HTERT RPE-1 (cell line): ENCODE measurements around the gene SNCAIP.

Experiments
- in situ Hi-C: fragments of 300-500 bp; cut with MboI; formaldehyde crosslinking; loops from 4 replicates; pipeline ENCODE4 v1.14.3; 2020; ENCODE audit warnings: low sequenced_read_pairs

SNCAIP gene

DNA sequence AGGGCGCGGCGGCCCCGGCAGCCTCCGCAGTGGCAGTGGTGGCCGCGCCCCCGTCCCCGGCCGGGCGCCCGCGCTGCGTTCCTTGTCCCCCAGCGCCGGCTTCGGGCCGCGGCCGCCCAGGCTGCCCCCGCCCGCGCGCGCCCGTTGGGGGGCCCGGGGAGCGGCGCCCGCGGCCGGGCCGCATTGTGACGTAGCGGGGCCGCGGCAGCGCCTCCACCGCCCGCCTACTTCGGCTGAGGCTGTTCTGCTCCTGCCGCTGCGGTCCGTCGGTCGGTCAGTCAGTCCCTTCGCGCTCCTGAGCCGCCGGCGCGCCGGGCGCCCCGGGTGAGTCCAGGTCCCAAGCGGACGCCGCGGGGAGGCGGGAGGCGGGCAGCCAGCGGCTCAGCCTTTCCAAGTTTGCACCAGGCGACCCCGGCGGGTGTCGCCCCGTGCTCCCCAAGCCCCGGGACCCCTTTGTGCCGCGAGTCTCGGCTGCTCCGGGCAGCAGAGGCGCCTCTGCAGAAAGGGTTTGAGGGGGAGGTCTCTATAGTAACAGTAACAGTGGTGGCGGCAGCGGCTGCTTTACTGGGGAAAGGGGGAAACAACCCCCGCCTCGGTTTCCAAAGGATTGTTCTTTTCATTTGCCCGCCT lies at the start of gene SNCAIP:
SNCAIP (plus strand) TSS at position 277 of the 630 bp plus-strand sequence. CDS start 78,898 bp downstream, outside the sequence.
- in situ Hi-C loops: no loop called here

DNA sequence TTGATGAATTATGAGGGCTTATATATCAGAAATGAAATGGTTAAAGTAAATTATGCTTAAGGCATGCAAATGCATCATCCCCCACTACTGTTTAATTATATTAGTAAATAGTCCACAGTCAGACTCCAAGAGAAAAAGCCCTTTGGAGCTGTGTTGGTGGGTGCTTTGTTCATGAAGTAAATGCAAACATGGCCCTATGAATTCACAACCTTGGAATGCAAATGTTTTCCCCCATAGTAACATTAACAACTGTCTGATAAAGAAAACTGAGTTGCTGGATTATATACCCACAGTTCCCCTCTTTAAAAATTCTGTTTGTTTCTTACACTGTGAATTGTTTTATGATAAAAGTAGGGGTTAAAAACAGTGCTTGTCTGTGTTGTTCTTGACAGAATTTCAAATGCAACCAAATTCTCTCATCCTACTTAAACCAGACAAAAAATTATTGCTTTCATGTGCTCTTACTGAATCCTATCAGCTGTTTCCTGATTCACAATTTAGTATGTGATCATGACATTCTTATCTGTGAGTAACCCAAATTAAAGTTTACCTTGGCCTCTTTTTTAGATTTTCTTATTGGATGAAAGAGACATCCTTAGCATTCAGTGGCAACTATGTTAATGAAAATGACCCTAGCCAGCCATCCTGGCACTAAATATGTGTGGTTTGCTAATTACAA lies 48.5 kb upstream of the SNCAIP start:
- in situ Hi-C loops: no loop called here

DNA sequence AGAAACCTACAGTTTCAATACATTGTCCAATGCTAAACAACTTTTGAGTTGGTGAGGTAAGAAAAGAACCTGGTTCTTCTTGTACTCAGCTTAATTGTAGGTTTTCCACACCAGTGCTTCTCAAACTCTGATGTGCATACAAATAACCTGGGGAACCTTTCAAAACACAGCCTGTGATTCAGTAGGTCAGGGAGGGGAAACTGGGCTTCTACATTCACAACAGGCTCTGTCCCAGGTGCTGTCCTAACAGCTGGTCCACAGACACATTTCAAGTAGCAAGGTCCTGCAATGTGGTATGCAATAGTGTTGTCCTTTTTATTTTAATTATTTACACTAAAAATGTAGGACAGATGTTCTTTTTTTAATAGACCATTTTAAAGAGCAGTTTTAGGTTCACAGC lies 47.4 kb upstream of the SNCAIP start:
- in situ Hi-C loops: no loop called here

DNA sequence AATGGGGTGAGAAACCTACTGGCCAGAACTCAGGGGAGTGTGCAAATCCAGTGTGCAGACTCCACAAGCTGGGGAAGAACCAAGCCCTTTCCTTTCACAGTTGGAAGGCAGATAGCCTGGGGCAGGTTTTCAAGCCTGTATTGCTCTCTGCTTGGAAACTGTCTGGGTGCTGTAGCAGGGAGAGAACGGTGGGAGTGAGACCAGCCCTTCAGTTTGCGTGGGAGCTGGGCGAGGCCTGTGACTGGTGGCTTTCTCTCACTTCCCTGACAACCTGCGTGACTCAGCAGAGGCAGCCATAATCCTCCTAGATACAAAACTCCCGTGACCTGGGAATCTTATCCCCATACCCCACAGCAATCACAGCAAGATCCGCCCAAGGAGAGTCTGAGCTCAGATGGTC lies 44.9 kb upstream of the SNCAIP start:
- in situ Hi-C loops: no loop called here

DNA sequence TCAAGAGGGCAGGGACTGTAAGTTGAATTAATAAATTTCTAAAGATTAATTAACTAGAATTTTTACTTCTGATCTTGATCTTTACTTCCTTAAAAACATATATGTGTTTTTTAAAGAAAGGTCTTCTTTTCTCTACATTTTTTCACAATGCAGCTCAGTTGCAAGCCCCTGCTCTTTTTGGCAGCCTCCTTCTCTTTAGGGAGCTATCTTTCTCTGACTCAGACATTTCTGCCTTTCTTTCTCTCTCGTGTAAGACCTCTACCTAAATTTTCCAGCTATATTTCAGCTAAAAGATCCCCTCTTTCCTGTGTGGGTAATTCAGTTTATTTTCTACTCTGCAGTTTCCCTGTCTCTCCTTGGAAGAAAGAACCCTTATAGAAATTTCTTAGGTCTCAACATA lies 38.3 kb upstream of the SNCAIP start:
- in situ Hi-C loops: no loop called here

DNA sequence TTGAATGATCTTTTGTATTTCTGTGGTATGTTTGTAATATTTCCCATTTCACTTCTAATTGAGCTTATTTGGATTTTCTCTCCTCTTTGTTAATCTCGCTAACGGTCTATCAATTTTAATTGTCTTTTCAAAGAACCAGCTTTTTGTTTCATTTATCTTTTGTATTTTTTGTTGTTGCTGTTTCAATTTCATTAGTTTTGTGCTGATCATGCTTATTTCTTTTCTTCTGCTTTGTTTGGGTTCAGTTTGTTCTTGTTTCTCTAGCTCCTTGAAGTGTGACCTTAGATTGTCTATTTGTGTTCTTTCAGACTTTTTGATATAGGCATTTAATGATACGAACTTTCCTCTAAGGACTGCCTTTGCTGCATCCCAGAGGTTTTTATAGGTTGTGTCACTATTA lies 28.4 kb upstream of the SNCAIP start:
- in situ Hi-C loops: no loop called here

DNA sequence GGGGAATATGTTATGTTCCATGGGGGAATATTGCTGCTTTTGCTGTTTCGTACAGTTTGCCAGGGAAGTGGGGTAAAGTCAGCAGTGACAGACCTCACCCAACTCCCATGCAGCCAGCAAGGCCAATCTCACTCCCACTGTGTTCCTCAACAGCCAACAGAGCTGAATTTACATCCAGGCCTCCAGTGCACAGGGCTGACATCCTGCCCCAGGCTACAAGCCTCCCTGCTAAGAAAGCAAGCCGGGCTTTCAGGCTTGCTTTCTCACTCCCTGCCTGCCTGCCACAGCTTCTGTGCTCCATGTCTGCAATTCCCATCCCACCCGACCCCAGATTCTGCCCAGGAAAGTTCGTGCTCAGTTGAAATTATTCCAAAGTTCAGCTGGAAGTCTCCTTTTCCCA lies 25.5 kb upstream of the SNCAIP start:
- in situ Hi-C loops: no loop called here

DNA sequence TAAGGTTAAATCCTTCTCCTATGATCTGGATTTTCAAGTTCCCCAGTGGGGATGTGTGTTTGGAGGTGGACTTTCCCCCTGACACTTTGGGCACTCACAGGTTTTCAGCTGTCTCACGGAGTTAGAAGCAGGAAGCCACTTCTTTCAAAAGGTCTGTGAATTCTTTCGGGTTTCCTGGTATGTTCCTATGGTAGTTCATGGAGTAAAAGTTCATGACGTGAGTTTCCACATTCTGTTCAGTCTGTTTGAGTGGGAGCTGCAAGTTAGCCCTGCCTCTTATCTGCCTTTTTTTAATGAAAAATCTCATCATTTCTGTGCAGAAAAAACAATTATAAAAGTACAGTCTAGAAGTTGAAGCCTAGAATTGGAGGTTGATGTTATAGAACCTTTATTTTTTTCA lies 24.9 kb upstream of the SNCAIP start:
- in situ Hi-C loops: no loop called here

DNA sequence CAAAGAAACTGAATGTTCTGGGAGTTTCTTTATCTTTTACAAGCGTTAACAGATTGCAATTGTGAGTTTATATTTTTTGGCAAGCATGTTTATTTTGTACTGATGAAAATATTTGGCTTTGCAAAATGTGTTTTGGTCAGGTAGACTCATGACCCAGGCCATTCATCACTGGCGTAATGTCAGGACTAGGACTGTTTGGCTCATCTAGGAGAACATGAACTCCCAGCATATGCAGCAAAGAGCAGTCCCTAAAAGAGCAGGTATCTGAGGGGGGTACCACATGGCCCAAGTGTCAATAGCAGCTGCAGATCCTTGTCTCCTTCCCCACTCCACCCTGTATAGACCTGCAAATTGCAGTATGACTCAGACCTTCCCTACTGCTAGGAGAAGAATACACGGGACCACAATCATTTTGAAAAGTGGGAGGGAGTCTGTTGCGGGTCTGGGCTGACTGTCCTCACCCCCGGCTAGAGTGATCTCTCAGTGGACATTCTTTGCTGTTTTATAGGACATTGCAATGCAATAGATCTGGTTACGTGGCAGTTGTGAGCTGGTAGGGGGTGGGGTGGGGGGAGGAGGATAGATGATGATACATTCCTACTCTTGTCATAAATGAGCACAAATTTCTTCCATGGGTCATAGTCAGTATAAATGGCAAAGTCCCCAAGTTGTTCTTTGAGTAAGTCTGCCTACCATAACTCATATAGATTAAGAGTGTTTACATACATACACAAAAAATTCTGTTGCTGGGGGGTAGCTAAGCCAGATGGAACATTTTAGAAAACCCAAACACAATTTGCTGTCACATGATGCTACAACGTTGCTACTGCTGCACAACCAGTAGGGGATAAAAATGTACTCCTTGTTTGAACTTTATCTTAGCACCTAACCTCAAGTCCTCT lies 20.8 kb upstream of the SNCAIP start:
- in situ Hi-C loops: no loop called here

DNA sequence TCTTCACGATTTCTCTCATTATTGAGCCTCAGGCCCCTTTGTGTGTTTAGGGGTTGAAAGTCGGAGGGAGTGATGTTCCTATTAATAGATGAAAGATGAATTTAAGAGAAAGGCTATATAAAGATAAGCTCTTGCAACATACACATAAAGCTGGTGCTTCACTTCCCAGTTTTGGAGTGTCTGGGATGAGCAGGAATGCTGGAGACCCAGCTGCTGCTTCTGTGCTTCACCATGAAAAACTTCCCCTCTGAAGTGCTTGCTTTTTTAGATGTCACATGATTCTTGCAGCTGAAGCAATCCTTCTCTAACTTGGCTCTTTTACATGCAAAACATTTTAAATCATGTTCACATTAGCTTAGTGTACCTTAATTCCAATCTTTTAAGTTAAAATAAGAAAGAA lies 19.7 kb upstream of the SNCAIP start:
- in situ Hi-C loops: no loop called here

DNA sequence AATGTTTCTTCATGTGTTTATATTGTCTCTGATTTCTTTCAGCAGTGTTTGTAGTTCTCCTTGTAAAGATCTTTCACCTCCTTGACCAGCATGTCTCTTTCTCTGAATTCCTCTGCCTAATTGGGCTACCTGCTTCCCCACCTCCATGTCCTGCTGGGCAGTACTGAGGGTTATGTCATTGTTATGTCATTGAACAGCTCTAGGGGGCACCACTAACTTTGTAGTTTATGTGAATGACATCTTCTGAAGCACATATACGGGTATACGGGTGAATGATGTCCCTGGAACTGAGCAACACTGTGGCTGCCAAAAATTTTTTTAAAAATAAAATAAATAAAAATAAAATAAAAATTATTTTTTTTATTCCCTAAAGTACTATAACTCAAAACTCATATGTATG lies 16.9 kb upstream of the SNCAIP start:
- in situ Hi-C loops: no loop called here

DNA sequence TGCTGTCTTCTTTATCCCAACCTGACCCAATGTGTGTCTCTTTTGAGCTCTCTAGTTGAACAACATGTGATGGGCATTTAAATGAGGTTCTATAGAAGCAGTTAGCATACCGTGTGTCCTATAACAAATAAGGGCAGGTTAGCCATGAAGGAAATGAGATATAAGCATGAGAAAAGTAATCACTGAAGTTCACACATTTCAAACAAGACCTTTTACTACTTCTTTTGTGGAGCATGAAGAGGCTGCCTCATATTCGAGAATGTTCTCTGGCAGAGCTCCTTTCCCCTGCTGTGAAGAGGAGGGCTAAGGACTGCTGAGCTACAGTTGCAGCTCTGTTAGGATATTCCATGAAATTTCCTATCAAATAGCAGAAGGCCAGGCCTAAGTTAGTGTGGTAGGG lies 15.2 kb upstream of the SNCAIP start:
- in situ Hi-C loops: no loop called here

DNA sequence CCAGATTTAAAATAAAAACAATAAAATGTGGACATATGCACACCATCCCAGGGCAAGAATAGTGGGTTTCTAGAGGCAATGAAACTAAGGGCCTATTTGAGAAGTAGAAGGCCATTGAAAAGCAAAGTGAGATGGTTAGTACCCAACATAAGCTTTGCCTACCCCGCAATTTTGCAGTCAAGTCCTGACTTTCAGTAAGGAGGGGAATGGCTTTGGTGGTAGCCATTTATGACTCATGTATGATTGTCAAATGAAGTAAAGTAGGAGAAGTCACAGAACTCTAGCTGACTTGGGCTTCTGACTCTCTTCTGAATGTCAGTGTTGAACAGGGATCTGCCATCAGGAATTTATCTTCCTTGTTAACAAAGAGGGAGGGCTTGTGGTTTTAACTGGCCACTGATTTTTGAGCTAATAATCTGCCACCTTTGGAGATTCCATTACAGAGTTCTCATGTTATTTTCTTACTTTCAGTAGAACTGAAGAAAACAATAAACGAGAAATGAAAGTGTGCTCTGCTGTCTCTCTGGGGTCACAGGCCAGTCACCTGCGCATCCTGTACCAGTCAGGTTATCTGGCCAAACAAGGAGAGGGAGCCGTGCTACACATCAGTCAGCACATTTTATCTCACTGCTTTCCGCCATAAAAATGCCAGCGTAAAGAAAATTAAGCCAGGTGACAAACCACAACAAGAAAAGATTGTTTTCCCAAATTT lies 14.3 kb upstream of the SNCAIP start:
- in situ Hi-C loops: no loop called here

DNA sequence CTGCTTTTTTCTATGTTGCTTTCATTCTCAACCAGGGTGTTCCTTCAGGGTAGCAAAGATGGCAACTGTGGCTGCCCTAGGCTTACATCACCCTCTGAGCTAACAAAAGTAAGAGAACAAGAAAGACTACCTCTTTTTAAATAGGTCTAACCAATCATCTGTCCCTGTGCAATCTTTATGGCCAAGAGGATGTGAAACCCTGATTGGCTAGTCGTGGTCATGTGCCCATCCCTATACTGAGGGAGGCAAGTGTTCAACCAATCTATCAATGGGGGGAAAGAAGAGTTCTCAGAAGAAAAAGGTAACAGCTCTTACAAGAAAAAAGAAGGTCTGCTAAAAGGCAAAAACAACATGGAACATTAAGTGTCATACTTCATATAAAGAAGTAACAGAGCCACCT lies 11.7 kb upstream of the SNCAIP start:
- in situ Hi-C loops: no loop called here

DNA sequence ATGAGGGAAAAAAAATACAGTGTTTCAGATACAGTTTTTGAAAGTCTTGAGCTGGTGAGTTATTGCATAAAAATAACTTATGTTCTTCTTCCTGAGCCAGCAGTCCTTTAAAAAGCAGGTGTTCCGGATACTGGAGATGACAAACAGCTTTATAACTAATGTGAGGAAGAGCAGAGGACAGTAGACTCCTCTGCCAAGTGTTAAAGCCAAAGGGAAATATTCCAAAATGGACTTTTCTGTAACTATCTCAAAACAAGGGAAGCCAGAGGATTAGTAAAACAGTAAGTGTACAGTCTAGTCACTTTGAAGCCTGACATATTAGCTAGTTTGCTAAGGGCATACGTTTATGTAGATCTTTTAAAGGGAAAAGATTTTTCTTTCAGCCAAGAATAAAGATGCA lies 11.0 kb upstream of the SNCAIP start:
- in situ Hi-C loops: no loop called here

DNA sequence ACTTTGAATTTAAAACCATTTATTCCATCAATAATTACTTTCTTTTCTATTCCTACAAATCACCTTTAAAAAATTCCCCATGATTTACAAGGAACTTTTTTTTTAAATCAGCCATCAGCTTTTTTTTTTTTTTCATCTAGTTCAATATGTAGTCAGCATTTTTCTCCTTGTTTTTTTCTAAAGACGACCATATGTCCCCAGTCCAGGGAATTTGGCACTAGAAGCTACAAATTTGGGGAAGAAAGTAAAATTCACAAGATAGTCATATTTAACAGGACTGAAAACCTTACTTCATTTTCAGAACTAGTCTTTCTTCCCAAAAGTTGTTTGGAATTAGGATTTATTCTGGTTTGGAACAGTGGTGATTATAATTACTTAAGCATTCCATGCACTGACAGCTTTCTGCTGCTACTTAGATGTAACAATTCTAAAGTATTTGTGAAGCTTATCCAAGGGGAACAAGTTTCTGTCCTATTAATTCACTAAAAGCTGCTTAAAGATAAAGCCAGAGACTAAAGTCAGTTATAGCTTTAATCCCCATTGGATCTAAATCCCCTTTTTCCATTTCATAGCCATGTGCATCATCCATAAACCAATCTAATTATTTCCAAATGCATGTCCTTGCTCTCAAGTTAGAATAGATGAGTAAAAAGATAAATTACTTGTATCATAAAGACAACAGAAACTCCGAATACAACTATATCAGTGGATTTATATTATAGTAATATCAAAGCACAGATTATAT lies 7.4 kb upstream of the SNCAIP start:
- in situ Hi-C loops: no loop called here

DNA sequence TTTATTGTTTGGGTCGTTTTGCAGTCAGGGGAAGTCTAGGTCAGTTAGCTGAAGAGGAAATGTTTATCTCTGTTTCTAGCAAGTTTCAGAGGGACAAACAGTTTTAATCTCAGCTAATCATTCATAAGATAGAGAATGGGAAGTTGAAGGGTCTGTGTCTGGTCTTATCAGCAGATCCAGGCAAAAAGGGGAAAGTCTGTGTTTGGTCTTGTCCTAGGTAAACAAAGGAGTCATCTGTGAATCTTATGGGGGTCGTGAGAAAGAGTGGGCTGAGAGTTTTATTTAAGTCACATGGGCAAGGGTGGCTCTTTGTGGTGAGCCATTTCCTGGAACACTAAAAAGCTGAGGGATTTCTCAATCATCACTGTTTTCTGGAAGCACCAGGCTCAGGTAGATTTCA lies 5.6 kb upstream of the SNCAIP start:
- in situ Hi-C loops: no loop called here

DNA sequence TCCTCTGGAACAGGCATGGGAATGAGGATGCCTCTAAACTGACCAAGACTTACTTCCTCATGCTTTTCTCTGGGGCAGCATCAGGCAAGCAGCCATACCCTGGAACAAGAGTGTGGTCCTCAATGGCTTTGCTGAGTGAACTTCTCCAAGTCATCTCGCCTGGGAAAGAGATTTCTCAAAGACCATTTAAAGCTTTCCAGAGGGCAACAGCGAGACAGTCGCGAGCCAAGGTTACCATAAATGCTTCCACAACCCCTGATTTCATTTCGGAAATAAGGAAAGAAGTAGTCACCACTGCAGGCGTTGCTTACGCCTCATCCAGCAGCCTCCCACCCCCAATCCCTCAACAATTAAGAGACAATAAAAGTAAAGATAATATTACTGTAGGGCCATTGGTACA lies 1.1 kb upstream of the SNCAIP start:
- in situ Hi-C loops: no loop called here

DNA sequence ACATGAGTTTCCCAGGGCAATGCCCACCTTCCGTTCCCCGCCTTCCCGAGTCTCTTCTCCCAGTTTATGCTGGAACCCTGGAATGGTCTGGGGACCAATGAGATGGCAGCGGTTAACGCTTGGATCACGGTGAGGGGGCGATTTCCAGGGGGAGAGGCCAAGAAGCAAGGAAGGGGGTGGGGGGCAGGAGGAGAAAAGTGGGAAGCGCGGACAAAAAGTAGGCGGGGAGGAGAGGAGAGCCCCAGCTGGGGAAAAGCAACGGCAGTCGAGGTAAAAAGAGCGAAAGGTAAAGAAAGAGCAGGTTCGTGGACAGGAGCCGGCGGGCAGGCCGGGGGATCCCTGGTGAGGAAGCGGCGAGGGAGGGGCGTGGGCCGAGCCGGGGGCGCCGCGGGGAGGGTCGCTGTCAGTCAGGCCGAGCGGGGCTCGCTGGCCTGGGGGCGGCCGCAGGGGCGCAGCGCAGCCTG lies 508 bp upstream of the SNCAIP start:
- in situ Hi-C loops: no loop called here

DNA sequence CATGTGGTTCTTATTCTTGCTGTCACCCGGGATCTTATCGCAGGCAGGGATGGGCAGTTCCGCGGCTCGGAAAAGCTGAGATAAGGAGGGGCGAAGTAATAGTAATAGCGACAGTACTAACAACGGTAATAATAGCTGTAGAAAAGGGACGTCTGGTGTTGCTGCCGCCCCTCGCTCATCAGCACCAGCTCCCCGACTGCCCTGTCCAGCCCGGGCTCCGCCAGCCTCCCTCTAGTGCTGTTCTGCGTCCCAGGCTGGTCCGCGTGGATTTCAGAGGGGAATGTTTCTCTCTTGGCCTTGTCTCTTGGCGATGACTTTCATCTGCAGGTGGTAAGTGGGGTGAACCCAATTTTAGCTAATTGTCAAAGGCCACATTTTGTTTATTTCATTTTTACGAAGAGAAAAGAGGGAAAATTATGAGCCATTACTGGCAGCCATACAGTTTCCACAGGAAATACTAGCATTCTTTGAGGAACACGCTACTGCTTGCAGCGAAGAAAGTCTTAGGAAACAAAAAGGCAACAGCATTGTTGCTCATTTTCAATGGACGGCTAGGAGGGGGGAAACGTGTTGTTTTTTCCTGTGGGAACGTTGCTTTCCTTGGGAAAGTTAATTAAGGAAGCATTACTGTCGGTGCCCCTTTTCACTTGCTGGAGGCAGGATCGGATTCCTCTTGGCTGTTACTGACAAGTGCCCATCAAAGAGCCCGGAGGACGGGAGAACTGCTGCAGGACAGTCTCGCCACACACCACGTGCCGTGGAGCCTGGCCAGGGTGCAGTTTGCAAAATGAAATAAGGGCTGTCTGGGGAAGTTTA lies 762 bp downstream of the SNCAIP start:
- in situ Hi-C loops: no loop called here
